GM19025 (cell line): ENCODE results near the gene C19orf44.

Experiments used
- ATAC-seq: cut with Tn5 transposase; IDR thresholded peaks from one replicate; pipeline ENCODE4 v1.9.1; 2021; ENCODE audit warnings: mild to moderate bottlenecking, low read depth, moderate library complexity; ENCODE audit not compliant: unreplicated experiment

The C19orf44 gene

DNA sequence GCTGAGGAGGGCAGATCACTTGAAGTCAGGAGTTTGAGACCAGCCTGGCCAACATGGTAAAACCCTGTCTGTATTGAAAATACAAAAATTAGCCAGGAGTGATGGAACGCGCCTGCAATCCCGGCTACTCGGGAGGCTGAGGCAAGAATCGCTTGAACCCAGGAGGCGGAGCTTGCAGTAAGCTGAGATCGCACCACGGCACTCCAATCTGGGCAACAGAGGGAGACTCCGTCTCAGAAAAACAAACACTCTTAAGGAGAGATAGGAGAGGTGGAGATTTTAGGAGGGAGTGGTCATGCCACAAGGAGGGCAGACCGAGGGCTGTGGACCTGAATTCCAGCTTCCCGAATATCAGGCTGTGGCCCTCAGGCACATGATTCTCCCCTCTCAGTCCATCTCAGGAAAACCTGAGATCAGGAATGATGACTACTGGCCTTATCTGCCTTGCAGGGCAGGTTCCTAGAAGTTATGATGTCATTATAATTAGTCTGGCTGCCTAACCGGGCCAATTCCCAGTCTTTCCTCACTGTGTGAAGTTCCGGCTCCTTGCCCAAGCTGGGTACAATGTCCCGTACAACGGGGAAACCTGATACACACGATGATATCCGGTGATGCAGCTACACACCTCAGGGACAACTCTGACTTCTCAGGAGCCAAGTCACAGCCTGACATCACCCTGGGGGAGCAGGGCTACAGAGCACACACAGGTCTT lies 73.6 kb downstream of the C19orf44 start:
- ATAC-seq: no peak
